ENCODE results near the gene DTD1. TPM values are rescaled to one million over a fixed set of nuclear protein-coding genes. Genes with fewer than 3 reads are reported as not detected.

DTD1 gene
- total RNA-seq, 2 experiments from 2014 or later: 27.6 to 43.0 TPM

DNA sequence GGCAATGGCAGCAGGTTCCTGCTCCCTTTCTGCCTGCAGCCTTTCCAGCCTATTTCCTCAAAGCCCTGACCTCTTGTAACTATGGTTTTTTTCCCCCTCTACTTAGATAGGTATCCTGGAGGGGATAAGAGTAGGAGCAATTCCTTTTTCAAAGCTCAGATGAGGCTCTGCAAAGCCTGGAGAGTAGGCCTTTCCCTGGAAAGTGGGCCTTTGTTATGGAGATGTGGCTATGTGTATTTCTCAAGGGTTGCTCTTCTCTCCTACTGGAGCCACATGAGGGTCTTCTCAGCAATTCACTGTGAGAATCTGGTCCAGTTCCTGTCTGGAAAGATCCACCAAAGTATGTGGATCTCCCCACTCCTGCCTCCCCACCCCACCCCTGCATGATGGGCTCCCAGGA lies 96.0 kb downstream of the DTD1 start:
- no peak overlapping the region for H3K4me3 ChIP-seq (ENCODE audit: low read depth, low read length, poor library complexity, severe bottlenecking)
- H4K20me1 ChIP-seq (ENCODE audit: insufficient read depth, low read length): no peaks in the 10 kb centered on the region
- H3K4me2 ChIP-seq (ENCODE audit: low read length): no peak overlapping the region
- no peak for TF ChIP-seq EZH2phosphoT487 (IDR thresholded peaks at IDR 0.05; ENCODE audit: borderline replicate concordance, low read depth, low read length)
- TF ChIP-seq, protein P1, sequence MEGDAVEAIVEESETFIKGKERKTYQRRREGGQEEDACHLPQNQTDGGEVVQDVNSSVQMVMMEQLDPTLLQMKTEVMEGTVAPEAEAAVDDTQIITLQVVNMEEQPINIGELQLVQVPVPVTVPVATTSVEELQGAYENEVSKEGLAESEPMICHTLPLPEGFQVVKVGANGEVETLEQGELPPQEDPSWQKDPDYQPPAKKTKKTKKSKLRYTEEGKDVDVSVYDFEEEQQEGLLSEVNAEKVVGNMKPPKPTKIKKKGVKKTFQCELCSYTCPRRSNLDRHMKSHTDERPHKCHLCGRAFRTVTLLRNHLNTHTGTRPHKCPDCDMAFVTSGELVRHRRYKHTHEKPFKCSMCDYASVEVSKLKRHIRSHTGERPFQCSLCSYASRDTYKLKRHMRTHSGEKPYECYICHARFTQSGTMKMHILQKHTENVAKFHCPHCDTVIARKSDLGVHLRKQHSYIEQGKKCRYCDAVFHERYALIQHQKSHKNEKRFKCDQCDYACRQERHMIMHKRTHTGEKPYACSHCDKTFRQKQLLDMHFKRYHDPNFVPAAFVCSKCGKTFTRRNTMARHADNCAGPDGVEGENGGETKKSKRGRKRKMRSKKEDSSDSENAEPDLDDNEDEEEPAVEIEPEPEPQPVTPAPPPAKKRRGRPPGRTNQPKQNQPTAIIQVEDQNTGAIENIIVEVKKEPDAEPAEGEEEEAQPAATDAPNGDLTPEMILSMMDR (conservative IDR thresholded peaks at IDR 0.05; ENCODE audit: low read length): no peak
- DNase-seq (ENCODE audit: low spot score): no peak
- H3K9me2 ChIP-seq (ENCODE audit: insufficient read depth, low read length): no peaks in the 10 kb centered on the region
- H3K4me1 ChIP-seq (ENCODE audit: insufficient read depth, low read length, poor library complexity, severe bottlenecking): peaks cover 1% of the 10 kb centered on the region
- H3K9me3 ChIP-seq (ENCODE audit: low read length): no peaks in the 10 kb centered on the region
- ChIA-PET POLR2A (interaction anchor here (0.6 kb wide), 1 partner anchor 177 kb away, joined by 5 read pairs; no protein-coding TSS in a partner anchor), CTCF (ENCODE audit: unreplicated experiment) (no interaction called here)
- H3K79me2 ChIP-seq (ENCODE audit: insufficient read depth, low read depth, low read length): no peaks in the 10 kb centered on the region
- H3K36me3 ChIP-seq (ENCODE audit: insufficient read depth, low read length): no peaks in the 10 kb centered on the region
- H3K27ac ChIP-seq (ENCODE audit: low read depth, low read length, poor library complexity, severe bottlenecking): no peak overlapping the region
- H2AFZ ChIP-seq (ENCODE audit: low read length): no peak overlapping the region
- intact Hi-C loops (cut with micrococcal nuclease; ENCODE audit: unreplicated experiment): no loop called here
- no TSS peak for BruUV-seq (replicated peaks)

DNA sequence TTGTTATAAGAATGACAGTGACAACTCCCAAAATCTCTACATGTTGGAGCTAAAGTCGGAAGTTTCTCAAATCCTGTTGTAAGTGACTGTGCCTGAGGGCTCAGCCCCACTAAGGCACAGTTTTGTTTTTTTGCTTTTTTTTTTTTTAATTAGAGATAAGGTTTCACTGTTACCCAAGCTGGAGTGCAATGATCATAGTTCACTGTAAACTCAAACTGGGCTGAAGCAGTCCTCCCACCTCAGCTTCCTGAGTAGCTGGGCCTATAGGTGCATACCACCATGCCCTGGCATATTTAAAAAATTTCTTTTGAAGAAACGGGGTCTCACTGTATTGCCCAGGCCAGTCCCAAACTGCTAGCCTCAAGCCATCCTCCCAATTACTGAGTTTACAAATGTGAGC lies 96.9 kb downstream of the DTD1 start:
- POLR2A ChIA-PET: interaction anchor here (0.5 to 0.7 kb wide), 2 partner anchors 446 to 1850 kb away, joined by 3 to 5 read pairs; no protein-coding TSS in a partner anchor
- Histone ChIP-seq H3K9me2 (ENCODE audit: insufficient read depth, low read length) (no peaks in the 10 kb centered on the region), H3K4me1 (ENCODE audit: insufficient read depth, low read length, poor library complexity, severe bottlenecking) (no peaks in the 10 kb centered on the region), H2AFZ (ENCODE audit: low read length) (no peak overlapping the region), H3K9me3 (ENCODE audit: low read length) (no peaks in the 10 kb centered on the region), H4K20me1 (ENCODE audit: insufficient read depth, low read length) (no peaks in the 10 kb centered on the region), H3K4me2 (ENCODE audit: low read length) (no peak overlapping the region), H3K4me3 (ENCODE audit: low read depth, low read length, poor library complexity, severe bottlenecking) (no peak overlapping the region), H3K27ac (ENCODE audit: low read depth, low read length, poor library complexity, severe bottlenecking) (no peak overlapping the region), H3K79me2 (ENCODE audit: insufficient read depth, low read depth, low read length) (no peaks in the 10 kb centered on the region), H3K36me3 (ENCODE audit: insufficient read depth, low read length) (no peaks in the 10 kb centered on the region)
- no peak for DNase-seq (ENCODE audit: low spot score)
- intact Hi-C loops (cut with micrococcal nuclease; ENCODE audit: unreplicated experiment): no loop called here
- TF ChIP-seq, protein P1 (conservative IDR thresholded peaks at IDR 0.05; ENCODE audit: low read length): no peak
- no peak for TF ChIP-seq EZH2phosphoT487 (IDR thresholded peaks at IDR 0.05; ENCODE audit: borderline replicate concordance, low read depth, low read length)
- CTCF ChIA-PET (ENCODE audit: unreplicated experiment): no interaction called here
- no TSS peak for BruUV-seq (replicated peaks)

DNA sequence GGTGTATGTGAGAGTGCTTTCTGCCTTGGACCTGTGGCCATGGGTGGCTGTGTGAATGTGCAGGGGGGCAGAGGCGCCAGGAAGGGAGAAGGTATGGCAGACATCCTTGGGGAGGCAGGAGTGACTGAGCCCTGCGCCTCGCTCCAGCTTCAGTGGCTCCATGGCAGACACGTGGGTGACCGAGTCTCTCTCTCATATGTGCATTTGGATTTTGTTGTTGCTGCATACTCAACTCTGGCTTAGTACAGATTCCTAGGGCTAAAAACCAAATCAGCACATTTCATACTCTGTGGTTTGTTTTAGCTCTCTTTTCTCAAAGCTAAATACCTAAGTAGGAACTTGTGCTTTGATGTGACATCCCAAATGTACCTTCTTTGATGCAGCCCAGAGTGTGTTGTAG lies 97.6 kb downstream of the DTD1 start:
- no peak overlapping the region for H3K27ac ChIP-seq (ENCODE audit: low read depth, low read length, poor library complexity, severe bottlenecking)
- BruUV-seq (replicated peaks): no TSS peak
- POLR2A ChIA-PET: no interaction called here
- no peaks in the 10 kb centered on the region for H3K9me3 ChIP-seq (ENCODE audit: low read length)
- TF ChIP-seq, protein P1 (conservative IDR thresholded peaks at IDR 0.05; ENCODE audit: low read length): no peak
- TF ChIP-seq EZH2phosphoT487 (IDR thresholded peaks at IDR 0.05; ENCODE audit: borderline replicate concordance, low read depth, low read length): no peak
- H3K4me2 ChIP-seq (ENCODE audit: low read length): no peak overlapping the region
- H3K4me1 ChIP-seq (ENCODE audit: insufficient read depth, low read length, poor library complexity, severe bottlenecking): no peaks in the 10 kb centered on the region
- no peak overlapping the region for H3K4me3 ChIP-seq (ENCODE audit: low read depth, low read length, poor library complexity, severe bottlenecking)
- no peaks in the 10 kb centered on the region for H4K20me1 ChIP-seq (ENCODE audit: insufficient read depth, low read length)
- intact Hi-C loops (cut with micrococcal nuclease; ENCODE audit: unreplicated experiment): no loop called here
- CTCF ChIA-PET (ENCODE audit: unreplicated experiment): no interaction called here
- no peaks in the 10 kb centered on the region for H3K36me3 ChIP-seq (ENCODE audit: insufficient read depth, low read length)
- DNase-seq (ENCODE audit: low spot score): no peak
- no peaks in the 10 kb centered on the region for H3K79me2 ChIP-seq (ENCODE audit: insufficient read depth, low read depth, low read length)
- H3K9me2 ChIP-seq (ENCODE audit: insufficient read depth, low read length): no peaks in the 10 kb centered on the region
- H2AFZ ChIP-seq (ENCODE audit: low read length): no peak overlapping the region
